Measurements from ENCODE around the gene NPAS3.

The NPAS3 gene

DNA sequence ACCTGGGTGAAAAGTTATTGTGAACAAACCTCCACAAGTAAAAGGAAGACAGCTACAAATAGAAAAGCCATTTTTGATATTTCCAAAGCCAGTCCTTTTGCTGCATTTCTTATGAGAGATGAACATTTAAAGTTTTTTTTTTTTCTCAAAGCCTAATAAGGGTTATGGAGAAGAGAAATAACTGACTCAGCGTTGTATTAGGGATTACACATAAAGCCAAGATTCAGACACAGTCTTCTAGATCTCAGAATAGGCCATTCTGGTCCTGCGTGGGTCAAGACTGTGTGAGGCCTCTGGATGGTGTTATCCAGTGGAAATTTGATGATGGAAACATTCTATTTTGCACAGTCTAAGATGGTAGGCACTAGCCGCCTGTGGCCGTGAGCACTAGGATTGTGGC is 552.4 kb downstream of the NPAS3 start:
- DNase-seq = no peak

DNA sequence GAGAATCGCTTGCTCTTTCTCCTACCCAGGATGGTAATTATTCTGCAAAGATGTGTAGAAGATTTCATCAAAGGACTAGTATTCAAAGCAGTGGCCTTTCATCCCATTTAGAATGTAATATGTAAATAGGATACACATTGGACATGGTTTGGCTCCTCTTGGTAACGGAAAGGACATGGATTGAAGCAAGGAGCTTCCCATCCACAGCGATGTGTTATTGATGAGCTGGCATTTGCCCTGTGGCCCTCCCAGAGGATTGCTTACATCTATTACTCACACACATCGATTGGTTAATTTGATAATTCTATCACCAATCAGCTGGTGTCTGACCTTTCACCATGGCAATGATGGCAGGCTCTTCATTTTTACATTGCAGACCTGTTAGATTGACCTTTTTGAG is 553.8 kb downstream of the NPAS3 start:
- DNase-seq = no peak

DNA sequence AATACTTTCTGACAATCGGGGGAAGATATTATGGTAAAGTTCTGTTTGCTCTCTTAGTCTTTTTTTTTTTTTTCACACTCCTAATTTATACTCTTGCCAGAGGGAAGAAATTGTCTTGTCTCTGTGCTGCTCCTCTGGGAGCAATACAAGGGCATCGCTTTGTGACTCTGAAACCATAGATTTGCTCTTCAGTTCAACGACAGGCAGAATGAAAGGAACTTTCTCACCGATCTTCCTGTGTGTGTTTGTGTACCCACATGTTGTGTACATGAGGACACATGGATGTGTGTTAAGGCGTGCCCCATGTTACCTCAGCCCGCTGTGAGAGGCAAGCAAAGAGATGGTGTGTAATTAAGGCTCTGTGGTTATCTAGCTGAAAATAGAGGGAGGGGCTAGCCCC is 554.6 kb downstream of the NPAS3 start:
- DNase-seq = no peak

DNA sequence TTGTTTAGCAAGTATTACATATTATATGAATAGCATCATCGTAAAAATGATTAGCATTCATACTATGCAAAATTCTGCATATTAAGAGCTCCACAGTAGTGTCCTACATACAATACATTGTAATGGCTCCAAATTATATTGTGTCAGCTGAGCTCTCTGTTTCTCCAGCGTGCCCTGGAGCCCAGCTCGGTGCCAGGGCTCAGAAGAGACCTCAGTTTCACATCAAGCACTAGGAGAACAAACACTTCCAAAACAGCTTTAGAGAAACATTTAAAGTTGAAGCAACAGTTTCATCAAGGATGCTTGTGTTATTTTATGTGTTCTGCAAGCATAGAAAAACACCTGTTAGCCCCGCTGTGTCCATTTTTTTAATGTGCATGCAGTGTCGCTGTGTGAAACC is 555.3 kb downstream of the NPAS3 start:
- DNase-seq = no peak

DNA sequence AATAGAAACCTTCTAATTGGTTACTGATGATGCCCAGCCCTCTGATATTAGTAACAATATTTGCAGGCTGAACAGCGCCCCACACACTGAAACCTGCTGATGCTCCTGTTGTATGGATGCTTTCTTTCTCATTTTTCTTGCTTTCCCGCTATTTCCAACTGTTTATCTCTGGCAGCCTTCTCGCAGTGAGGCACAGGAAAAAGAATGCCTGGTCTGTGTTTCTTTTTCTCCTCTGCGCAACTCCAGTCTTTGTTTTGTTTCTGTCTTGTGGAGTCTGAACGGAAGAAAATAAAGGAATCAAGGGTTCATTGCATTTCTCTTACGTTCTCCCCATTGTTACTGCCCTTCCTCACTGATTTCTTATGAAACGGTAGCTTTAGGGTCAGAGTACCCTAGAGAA is 561.0 kb downstream of the NPAS3 start:
- DNase-seq = no peak

DNA sequence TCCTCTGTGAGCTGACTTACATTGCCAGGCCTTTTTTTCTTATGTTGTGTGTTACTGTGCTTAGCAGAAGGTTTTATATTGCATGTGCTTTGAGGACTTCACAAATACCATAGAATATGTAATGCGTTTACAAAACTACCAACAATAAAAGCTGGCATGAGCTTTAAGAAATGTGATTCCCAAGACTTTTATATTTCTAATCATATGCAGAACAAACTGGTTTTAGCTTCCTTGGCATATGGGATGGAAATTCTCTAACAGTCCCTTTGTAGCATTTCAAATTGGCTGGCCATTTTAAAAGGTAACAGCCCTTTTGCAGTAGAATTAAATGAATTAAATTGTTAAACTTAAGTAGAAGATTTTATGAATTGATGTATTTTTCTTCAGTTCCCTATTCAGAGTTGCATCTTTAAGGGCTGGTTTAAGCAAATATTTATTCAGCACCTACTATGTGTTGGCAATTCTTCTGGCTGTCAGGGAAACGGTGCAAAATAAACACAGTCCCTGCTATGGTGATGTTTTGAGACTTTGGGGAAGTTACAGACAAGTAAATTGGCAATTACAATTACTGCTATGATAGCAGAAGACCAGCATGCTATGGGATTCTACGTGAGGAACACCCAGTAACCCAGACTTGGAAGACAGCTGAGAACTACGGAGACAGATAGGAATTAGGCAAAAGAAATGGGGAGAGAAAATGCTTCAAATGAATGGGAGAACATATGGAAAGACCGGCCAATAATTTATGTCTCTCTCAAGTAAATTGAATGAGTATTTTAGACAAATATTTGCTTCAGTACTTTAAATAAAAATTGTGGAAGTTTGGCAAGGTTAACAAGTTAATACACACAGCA is 565.8 kb downstream of the NPAS3 start:
- no peak for DNase-seq

DNA sequence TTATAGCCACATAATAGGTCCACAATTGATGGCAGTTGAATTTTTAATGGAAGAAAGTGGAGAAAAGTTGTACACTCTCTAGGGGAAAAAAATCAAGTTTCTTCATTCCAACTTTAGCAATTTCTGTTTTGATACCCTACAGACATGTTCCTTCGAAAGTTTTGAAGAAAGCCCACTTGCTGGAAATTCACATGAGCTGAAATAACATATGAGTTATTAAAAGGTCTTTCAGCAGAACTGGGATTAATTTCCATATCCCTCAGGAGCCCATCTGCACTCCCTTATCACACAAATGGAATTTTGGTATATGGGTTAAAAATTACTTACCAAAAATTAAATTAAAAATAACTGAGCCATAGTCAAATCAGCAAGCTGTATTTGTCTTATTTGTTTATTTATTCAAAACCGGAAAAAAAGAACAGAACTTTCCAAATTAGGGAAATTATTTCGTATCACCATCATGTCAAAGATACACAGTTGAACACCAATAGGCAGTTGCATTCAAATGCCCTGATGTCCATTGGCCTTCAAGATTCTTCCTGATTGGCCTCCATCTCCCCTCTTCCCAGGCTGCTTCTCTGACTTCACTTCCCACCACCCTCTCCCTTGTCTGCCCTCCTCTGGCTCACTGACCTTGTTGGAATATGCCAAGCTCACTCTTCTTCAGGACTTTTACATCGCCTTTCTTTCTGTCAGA is 566.7 kb downstream of the NPAS3 start:
- DNase-seq = no peak

DNA sequence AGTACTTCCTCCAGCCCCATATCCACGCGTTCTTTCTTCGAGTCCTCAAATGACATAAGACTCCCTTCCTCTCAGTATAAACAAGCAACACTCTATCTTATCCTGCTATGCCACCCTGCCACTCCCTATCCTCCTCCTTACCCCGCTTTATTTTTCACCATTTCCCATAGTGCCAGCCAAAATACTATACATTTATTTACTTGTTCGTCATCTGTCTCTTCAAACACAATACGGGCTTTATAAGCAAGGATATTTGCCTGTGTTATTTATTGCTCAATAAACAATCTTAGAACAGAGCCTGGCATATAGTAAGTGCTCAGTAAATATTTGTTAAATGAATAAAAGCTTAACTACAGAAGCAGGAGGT is 567.3 kb downstream of the NPAS3 start:
- no peak for DNase-seq

DNA sequence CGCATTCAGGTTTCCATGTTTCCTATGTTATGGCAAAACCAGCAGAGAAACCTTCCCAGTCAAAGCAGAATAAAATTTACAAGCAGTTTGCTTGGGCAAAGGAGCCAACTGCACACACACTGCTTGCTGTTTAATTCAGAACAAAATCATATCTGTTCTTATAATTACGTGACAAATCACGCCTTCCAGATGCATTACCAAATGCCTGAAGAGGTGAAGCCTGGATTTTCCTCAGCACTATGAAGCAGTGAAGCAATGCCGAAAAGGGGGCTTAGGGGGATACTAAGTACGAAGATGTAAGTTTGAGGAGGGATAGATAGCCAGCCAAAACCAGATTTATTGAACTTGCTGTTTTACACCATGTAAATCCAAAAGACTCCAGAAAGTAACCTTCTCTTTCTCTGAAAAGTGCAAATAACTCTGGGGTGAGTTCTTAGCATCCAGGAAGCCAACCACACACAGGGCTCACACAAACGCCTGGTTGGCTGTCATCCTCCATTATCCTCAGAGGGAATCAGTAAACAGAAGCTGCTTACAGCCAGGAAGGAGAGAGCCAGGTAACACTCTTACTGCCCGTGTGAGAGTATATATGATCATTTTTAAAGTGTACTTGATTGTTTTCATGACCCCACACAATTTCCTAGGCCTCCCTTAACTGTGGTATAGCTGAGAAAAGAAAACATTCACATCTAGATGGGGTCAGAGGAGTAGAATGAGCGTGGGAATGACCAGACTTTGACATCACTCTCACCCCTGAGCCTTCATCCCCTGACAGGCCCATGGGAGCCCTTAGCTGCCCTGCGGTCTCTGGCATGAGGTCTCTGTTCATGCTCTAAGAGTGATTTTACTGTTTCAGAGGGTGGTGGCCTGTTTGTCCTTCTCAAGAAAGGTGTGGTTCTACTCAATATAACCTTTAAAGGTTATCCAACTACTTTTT is 569.7 kb downstream of the NPAS3 start:
- no peak for DNase-seq

DNA sequence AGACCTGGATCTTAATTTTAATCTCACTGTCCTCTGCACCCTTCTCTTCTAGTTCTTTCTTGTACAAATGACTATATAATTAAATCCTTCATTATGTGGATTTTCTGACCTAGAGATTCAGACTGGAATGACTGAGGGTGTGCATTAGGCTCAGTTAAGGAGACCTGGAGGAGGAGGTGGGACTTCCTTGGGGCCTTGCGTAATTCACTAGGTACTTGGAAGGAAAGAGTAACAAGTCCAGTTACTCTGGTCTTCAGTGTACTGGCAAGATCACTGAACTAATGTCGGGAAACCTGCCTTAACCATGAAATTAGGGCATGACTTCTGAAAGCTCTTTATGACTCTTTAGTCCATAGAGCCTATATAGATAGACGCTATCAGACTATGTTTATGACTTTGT is 570.8 kb downstream of the NPAS3 start:
- no peak for DNase-seq

DNA sequence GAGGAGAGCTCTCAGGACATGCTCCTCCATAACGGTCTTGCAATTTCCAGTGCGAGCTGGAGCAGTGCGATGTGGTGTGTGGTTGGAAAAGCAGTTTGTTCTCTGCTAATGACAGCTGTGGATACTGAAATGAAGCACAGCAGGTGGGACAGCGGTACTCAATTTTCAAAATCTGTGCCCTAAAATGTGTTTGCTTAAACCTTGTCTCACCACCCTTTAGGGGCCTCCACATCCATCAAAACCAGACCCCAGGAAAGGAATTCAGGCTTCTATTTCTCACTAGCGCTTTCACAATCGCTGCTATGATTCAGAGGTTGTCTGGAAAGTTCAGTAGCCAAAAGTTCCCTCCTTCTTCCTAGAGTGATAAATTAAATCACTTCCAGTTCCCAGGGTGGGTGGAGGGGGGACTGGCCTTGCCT is 571.4 kb downstream of the NPAS3 start:
- DNase-seq = no peak

DNA sequence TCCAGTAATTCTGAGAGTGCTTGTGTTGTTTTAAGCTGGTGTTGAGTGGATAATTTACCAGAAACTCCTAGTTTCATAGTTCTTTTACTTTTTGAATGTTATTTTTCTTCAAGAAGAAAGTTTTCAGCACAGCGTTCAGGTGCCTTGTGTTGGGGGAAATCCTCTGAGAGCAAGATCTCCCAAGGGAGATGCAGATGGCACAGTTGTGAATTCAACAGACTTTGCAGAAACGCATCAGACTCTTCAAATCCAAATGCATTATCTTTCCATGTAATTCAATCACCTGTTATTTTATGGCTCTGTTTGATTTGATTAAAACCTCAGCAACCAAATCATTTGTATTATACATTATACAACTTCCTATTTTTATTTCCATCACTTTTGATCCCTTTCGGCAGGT is 572.3 kb downstream of the NPAS3 start:
- no peak for DNase-seq

DNA sequence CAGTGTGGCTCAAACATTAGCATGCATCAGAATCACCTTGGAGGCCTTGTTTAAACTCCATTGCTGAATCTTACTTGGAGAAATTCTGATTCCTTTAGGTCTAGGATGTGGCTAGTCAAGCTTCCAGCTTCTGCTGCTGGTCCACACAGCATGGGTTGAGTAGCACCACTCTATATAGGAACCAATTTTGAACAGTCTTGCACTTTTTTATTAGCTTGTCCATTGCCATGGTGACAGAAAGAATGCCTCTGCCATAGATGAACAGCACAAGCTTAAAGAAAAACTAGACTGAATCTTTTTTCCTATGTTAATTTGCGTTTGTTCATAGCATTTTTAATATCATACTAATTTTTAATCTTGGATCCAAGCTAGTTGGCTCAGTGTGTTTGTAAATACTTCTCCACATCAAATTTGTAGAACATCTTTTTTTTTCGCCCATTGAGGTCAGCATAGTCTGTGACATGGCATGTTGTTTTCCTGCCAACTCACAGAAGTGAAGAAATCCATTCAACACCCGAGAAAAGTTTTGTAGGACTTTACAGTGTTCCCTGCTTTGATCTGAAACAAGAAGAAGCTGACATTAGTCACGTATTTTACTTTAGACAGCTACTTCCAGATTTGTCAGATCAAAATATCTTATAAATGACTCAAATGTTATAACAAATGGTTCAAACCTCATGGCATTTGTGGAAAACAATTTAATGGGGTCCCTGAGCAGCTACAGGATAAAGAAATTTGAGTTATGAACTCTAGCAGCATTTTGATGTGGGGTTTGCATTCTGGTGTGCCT is 573.4 kb downstream of the NPAS3 start:
- DNase-seq = no peak

DNA sequence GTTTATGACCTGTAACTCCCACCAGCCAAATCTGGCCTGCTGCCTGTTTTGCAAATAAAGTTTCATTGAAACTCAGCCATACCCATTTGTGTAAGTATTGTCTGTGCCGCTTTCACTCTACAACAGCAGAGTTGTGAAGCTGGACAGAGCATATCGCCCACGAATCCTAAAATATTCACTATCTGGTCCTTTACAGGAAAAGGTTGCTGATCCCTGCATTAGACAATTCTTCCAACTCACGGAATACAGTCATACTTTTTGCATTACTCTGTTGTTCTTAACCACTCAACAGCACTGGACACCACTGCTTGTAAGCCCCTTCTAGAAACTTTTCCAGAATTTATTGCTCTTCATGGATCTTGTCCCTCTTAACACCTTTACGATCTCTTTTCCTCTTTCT is 576.8 kb downstream of the NPAS3 start:
- DNase-seq = no peak

DNA sequence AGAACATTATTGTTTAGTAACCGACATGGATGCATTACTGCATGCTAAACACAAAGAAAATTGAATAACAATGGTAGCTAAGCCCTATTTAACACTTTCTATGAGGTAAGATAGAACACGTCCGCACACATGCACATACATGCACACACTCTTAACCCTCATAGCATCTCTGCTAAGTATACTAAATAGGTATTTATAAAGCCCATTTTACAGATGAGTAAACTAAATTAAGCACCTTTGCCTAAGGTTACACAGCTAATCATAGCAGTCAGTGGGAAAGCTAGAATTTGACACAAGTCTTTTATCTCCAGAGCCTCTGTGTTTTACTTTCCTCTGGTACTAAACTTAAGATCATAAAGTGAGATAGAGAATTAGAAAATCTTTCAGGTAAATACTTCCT is 577.2 kb downstream of the NPAS3 start:
- DNase-seq = no peak

DNA sequence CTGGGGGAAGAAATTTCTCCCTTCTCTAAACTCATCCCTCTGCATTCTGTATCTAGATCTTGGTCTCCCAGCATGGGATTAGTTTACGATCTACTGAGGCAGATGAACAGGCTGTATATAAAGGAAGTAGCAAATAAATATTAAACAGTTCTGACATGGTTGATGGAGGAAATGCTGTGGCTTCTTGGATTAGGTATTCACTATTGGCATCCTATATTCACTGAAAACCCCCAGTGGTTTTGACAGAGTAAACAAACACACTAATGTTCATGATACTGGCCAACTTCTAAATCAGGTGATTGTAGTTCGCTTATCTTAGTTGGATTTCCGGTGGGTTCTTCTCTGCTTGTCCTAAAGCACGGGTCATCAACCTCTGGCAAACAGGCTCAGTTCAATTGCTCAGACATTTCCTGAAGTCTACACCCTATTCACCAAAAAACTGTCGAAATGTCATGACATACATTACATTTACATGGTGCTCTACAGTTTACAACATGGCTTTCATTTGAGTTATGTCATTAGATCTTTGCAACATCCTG is 578.3 kb downstream of the NPAS3 start:
- DNase-seq = no peak

DNA sequence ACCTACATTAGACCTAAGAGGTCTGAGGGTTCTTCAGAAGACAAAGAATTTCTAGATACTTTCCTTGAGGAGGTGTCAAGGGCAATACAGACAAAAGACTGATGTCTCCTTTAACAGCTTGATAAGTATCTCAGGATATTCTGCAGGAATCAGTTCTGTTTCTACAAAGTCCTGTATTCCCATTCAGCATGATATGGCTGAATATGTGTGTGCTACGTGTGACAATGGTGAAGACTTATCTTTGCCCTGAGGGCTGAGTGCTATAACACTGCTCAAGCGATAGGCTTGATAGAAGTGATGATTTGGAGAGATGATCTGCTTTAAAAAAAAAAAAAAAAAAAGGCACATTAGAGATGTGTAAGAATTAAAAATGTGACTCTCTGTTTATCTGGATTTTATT is 582.5 kb downstream of the NPAS3 start:
- no peak for DNase-seq

DNA sequence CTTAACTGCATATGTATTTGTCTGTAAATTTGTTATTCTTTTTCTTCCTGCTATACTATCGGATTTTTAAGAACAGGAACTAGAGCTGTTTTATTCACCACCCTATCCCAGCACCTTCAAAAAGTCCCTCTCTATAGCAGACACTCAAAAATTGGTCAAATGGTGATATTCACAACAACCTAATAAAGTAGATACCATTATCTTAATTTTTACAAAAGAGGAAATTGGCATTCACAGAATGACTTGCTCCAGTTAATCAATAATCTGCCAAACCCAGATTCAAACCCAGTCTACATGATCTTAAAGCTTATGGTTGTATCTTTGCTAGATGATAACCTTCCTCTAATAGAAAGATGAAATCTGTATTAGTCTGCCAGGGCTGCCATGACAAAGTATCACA is 585.6 kb downstream of the NPAS3 start:
- DNase-seq = no peak

DNA sequence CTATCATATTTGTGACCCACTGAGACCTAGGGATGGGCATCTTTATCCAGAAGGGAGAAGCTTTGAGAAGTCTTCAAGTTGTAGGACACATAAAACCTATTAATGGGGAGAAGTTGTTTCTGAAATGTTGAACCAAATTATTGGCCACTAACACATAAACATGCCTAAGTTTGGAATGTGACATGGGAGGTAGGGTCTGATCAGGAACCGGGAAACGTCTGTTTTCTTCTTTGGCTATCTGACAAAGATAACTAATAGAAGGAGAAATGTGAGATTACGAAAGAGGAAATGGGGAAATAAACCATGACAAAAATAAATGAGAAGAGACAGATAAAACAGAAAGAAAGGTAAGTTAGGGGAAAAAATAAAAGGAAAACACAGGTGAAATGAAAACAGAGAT is 586.9 kb downstream of the NPAS3 start:
- DNase-seq = no peak

DNA sequence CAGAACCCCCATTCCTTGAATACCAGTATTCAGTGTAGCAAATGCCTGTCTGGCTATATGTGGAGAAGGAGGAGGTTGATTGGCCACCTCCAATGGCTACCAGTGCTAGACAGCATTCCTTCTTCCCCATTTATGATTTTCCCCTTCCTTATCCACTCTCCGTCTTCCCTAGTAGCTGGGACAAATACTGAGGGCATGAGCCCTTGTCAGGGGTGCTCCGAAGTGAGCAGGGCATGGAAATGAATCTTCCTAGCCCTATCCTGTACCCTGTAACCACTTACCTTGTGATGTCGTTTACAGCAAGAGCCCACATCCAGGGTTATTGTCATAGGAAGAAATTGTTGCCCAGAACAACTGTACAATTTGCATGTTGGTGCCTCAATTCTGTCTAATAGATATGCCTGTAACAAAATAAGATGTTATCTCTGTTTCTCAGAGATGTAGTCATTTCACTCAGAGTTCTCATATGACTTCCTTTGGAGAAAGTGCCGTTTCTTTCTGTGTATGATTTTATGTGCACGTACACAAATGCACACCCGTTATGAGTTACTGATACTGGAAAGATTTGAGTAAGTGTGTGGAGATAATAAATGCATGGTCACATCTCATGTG is 588.5 kb downstream of the NPAS3 start:
- no peak for DNase-seq

DNA sequence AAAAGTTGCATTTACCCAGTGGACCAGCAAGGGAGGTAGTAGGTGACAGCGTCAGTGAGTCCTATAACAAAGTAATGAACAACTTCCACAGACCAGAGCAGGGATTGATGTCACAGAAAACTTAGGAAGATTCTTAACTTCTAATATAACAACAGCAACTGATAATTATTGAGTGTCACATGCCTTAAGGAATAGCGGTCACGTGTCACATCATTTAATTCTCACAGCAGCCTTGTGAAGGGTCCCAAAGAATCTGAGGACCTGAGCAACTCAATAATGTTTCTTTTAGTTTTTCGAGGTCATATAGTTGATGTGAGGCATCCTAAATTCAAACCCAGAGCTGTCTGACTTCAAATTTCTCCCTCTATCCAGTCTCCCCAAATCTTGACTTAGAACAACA is 590.0 kb downstream of the NPAS3 start:
- DNase-seq = no peak
